Measurements from ENCODE around the gene CD47. TPM values are rescaled to one million over a fixed set of nuclear protein-coding genes. Genes with fewer than 3 reads are reported as not detected.
A peak's percentile ranks its signal among the peaks of the same experiment; 100 is the strongest.

The CD47 gene
- total and polyA plus RNA-seq, 10 of the 15 experiments (the other 5 are each of a cell fraction or from before 2014, with no cell fraction given): 22.9 to 175 (median 81.1) TPM

DNA sequence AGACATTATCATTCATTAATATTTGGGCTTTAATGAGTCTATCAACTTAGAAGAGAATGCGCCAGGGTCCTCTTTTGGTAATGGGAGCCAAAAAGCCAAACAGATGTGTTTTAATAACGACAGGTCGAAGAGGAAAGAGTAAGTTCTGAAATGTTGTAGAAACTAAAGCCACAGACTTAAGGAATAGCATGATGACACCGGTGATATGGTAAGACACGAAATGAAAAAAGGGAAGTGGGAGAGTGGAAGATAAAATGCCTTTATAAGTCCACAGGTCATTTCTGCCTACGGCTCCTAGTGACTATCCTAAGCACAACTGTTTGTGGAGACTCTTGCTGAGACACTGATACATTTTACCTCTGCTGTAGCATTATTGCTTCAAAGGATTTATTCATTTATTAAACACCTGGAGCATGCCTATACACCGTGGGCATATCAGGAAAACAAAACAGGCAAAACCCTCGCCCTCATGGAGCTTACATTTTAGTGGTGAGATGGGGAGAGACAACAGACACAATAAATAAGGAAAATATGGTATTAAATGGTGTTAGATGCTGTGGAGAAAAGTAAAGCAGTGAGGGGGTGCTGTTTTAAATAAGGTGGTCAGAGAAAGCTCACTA lies 11.7 kb upstream of the CD47 start (continued):
- TF ChIP-seq, protein P1, sequence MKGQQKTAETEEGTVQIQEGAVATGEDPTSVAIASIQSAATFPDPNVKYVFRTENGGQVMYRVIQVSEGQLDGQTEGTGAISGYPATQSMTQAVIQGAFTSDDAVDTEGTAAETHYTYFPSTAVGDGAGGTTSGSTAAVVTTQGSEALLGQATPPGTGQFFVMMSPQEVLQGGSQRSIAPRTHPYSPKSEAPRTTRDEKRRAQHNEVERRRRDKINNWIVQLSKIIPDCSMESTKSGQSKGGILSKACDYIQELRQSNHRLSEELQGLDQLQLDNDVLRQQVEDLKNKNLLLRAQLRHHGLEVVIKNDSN (IDR thresholded peaks at IDR 0.05; ENCODE audit: borderline replicate concordance, extremely low read length, insufficient read depth, low read depth, low read length): no peak
- TF ChIP-seq JUND (IDR thresholded peaks at IDR 0.05; ENCODE audit: low read depth, low read length) (no peak), EP300 (IDR thresholded peaks at IDR 0.05; ENCODE audit: borderline replicate concordance in 1 of 2, control insufficient read depth in 1 of 2, low read depth in 2 of 2, low read length in 2 of 2) (peak in 1 of 2 experiments; percentile 60; a peak in 1 of 4 replicates), ZNF384 (IDR thresholded peaks at IDR 0.05; ENCODE audit: borderline replicate concordance, low read depth, low read length) (no peak), MEF2A (IDR thresholded peaks at IDR 0.05; ENCODE audit: insufficient read depth, low read depth, low read length) (no peak), MEF2B (IDR thresholded peaks at IDR 0.05; ENCODE audit: partially characterized antibody, poor library complexity, severe bottlenecking) (no peak), HCFC1 (IDR thresholded peaks at IDR 0.05; ENCODE audit: low read length) (no peak), CBFB (IDR thresholded peaks at IDR 0.05; ENCODE audit: low read depth) (no peak), WRNIP1 (IDR thresholded peaks at IDR 0.05; ENCODE audit: borderline replicate concordance, low read depth, low read length) (no peak), EZH2 (IDR thresholded peaks at IDR 0.05; ENCODE audit: borderline replicate concordance, control insufficient read depth, low read depth, low read length) (no peak), NFYB (IDR thresholded peaks at IDR 0.05; ENCODE audit: insufficient read depth, low read depth, low read length) (no peak), EGR1 (IDR thresholded peaks at IDR 0.05; ENCODE audit: borderline replicate concordance in 1 of 2, low read depth in 2 of 2, low read length in 2 of 2) (no peak)
- TF ChIP-seq, protein P2, sequence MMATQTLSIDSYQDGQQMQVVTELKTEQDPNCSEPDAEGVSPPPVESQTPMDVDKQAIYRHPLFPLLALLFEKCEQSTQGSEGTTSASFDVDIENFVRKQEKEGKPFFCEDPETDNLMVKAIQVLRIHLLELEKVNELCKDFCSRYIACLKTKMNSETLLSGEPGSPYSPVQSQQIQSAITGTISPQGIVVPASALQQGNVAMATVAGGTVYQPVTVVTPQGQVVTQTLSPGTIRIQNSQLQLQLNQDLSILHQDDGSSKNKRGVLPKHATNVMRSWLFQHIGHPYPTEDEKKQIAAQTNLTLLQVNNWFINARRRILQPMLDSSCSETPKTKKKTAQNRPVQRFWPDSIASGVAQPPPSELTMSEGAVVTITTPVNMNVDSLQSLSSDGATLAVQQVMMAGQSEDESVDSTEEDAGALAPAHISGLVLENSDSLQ (IDR thresholded peaks at IDR 0.05): no peak
- TF ChIP-seq, protein P3, sequence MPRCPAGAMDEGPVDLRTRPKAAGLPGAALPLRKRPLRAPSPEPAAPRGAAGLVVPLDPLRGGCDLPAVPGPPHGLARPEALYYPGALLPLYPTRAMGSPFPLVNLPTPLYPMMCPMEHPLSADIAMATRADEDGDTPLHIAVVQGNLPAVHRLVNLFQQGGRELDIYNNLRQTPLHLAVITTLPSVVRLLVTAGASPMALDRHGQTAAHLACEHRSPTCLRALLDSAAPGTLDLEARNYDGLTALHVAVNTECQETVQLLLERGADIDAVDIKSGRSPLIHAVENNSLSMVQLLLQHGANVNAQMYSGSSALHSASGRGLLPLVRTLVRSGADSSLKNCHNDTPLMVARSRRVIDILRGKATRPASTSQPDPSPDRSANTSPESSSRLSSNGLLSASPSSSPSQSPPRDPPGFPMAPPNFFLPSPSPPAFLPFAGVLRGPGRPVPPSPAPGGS (IDR thresholded peaks at IDR 0.05; ENCODE audit: borderline replicate concordance, insufficient read depth, low read depth, low read length, poor library complexity, severe bottlenecking): no peak
- TF ChIP-seq, protein P4, sequence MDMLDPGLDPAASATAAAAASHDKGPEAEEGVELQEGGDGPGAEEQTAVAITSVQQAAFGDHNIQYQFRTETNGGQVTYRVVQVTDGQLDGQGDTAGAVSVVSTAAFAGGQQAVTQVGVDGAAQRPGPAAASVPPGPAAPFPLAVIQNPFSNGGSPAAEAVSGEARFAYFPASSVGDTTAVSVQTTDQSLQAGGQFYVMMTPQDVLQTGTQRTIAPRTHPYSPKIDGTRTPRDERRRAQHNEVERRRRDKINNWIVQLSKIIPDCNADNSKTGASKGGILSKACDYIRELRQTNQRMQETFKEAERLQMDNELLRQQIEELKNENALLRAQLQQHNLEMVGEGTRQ (IDR thresholded peaks at IDR 0.05; ENCODE audit: borderline replicate concordance, low read depth, low read length): no peak
- TF ChIP-seq, protein P5, sequence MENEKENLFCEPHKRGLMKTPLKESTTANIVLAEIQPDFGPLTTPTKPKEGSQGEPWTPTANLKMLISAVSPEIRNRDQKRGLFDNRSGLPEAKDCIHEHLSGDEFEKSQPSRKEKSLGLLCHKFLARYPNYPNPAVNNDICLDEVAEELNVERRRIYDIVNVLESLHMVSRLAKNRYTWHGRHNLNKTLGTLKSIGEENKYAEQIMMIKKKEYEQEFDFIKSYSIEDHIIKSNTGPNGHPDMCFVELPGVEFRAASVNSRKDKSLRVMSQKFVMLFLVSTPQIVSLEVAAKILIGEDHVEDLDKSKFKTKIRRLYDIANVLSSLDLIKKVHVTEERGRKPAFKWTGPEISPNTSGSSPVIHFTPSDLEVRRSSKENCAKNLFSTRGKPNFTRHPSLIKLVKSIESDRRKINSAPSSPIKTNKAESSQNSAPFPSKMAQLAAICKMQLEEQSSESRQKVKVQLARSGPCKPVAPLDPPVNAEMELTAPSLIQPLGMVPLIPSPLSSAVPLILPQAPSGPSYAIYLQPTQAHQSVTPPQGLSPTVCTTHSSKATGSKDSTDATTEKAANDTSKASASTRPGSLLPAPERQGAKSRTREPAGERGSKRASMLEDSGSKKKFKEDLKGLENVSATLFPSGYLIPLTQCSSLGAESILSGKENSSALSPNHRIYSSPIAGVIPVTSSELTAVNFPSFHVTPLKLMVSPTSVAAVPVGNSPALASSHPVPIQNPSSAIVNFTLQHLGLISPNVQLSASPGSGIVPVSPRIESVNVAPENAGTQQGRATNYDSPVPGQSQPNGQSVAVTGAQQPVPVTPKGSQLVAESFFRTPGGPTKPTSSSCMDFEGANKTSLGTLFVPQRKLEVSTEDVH (IDR thresholded peaks at IDR 0.05; ENCODE audit: low read depth, partially characterized antibody): no peak
- TF ChIP-seq, protein P6, sequence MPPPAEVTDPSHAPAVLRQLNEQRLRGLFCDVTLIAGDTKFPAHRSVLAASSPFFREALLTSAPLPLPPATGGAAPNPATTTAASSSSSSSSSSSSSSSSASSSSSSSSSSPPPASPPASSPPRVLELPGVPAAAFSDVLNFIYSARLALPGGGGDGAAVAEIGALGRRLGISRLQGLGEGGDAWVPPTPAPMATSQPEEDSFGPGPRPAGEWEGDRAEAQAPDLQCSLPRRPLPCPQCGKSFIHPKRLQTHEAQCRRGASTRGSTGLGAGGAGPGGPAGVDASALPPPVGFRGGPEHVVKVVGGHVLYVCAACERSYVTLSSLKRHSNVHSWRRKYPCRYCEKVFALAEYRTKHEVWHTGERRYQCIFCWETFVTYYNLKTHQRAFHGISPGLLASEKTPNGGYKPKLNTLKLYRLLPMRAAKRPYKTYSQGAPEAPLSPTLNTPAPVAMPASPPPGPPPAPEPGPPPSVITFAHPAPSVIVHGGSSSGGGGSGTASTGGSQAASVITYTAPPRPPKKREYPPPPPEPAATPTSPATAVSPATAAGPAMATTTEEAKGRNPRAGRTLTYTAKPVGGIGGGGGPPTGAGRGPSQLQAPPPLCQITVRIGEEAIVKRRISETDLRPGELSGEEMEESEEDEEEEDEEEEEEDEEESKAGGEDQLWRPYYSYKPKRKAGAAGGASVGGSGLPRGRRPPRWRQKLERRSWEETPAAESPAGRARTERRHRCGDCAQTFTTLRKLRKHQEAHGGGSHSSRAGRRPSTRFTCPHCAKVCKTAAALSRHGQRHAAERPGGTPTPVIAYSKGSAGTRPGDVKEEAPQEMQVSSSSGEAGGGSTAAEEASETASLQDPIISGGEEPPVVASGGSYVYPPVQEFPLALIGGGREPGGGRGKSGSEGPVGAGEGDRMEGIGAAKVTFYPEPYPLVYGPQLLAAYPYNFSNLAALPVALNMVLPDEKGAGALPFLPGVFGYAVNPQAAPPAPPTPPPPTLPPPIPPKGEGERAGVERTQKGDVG (CRISPR knock-in tag; IDR thresholded peaks at IDR 0.05): no peak
